GM10248 (cell line): ENCODE data around the gene MORF4L1.
"Not testable (repeated sequence)": the region's sequence is repeated elsewhere in the genome, so short reads cannot be mapped to it uniquely, and the experiment has no call there.

Experiments used
- CTCF ChIA-PET: fragments of 300-600 bp; sonication (Branson Sonifier 250); formaldehyde crosslinking; extraction: SDS; loops from one replicate; lab custom pipeline; 2021; ENCODE audit warnings: antibody characterized with exemption; lab: Yijun Ruan, JAX
- POLR2A ChIA-PET: fragments of 350-650 bp; sonication (Branson Sonifier 250); formaldehyde crosslinking; extraction: SDS; loops from one replicate; lab custom pipeline; 2020; ENCODE audit warnings: antibody characterized with exemption; lab: Yijun Ruan, JAX
- DNase-seq: peaks from one replicate; pipeline ENCODE4 v3.0.0; 2012; ENCODE audit errors: extremely low spot score
- TF ChIP-seq, protein P1 (sequence below): IDR thresholded peaks from 2 replicates; pipeline ENCODE4 v1.5.1; 2012; ENCODE audit warnings: mild to moderate bottlenecking, low read depth; ENCODE audit errors: extremely low read depth, missing control alignments, control extremely low read depth

Gene MORF4L1

DNA sequence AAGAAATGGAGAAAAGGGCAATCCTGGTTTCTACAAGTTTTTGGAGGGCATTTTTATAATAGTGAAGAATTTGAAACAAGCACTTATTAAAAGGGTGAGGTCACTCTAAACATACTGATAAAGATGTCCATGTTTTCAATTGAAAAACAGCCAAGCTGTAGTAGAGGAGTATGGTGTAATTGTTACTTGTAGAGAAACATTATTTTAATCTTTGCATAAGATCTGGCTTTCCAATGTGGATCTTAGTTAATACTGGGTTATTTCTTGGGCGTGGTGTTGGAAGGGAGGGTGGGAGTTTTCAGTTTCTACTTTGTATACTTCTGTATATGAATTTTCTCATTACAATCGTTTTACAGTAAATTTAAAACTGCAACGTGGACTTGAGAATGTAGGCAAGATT lies 22.8 kb downstream of the MORF4L1 start:
- ChIA-PET POLR2A (no interaction called here), CTCF (no interaction called here)
- DNase-seq, result no peak
- TF ChIP-seq, protein P1, sequence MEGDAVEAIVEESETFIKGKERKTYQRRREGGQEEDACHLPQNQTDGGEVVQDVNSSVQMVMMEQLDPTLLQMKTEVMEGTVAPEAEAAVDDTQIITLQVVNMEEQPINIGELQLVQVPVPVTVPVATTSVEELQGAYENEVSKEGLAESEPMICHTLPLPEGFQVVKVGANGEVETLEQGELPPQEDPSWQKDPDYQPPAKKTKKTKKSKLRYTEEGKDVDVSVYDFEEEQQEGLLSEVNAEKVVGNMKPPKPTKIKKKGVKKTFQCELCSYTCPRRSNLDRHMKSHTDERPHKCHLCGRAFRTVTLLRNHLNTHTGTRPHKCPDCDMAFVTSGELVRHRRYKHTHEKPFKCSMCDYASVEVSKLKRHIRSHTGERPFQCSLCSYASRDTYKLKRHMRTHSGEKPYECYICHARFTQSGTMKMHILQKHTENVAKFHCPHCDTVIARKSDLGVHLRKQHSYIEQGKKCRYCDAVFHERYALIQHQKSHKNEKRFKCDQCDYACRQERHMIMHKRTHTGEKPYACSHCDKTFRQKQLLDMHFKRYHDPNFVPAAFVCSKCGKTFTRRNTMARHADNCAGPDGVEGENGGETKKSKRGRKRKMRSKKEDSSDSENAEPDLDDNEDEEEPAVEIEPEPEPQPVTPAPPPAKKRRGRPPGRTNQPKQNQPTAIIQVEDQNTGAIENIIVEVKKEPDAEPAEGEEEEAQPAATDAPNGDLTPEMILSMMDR, result no peak

DNA sequence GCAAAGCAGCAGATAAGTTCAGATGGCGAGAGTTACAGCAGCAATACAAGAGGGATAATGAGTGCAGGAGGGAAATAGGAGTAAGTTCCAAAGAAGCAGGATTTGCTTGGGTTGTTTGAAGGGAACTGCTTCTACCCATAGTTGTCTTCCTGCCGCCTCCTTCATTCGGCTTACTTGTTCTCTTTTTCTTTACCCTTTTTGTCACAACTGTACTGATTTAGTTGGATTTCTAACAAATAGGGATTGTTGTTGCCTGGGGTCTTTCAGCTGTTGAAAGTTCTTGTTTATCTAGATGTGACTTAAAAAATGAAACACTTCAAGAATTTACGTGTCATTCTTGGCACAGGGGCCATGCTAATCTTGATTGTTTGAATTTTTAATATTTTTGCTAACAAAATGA lies 25.9 kb downstream of the MORF4L1 start:
- DNase-seq, result no peak
- TF ChIP-seq, protein P1, result no peak
- CTCF ChIA-PET, result interaction anchor here (2.1 kb wide), 1 partner anchor 10 kb away, joined by 6 read pairs; no protein-coding TSS in a partner anchor
- POLR2A ChIA-PET, result no interaction called here

DNA sequence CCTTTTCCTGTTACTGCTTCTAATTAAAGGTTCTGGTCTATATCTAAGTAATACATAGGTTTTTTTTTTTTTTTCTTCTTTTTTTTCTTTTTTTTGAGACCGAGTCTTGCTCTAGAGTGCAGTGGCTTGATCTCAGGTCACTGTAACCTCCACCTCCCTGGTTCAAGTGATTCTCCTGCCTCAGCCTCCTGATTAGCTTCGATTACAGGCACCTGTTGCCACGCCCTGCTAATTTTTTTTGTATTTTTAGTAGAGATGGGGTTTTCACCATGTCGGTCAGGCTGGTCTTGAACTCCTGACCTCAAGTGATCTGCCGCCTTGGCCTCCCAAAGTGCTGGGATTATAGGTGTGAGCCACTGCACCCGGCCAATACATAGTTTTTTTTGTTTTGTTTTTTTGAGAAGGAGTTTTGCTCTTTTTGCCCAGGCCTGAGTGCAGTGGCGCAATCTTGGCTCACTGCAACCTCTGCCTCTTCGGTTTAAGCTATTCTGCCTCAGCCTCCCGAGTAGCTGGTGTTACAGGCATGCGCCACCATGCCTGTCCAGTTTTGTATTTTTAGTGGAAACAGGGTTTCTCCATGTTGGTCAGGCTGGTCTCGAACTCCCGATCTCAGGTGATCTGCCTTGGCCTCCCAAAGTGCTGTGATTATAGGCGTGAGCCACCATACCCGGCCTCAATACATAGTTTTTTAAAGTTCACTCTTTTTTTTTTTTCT lies 28.3 kb downstream of the MORF4L1 start:
- DNase-seq, POLR2A ChIA-PET: not testable (repeated sequence)
- CTCF ChIA-PET, result interaction anchor here (1.1 to 2.1 kb wide), 5 partner anchors 9 to 78 kb away, joined by 3 to 10 read pairs (median 4); no protein-coding TSS in a partner anchor

DNA sequence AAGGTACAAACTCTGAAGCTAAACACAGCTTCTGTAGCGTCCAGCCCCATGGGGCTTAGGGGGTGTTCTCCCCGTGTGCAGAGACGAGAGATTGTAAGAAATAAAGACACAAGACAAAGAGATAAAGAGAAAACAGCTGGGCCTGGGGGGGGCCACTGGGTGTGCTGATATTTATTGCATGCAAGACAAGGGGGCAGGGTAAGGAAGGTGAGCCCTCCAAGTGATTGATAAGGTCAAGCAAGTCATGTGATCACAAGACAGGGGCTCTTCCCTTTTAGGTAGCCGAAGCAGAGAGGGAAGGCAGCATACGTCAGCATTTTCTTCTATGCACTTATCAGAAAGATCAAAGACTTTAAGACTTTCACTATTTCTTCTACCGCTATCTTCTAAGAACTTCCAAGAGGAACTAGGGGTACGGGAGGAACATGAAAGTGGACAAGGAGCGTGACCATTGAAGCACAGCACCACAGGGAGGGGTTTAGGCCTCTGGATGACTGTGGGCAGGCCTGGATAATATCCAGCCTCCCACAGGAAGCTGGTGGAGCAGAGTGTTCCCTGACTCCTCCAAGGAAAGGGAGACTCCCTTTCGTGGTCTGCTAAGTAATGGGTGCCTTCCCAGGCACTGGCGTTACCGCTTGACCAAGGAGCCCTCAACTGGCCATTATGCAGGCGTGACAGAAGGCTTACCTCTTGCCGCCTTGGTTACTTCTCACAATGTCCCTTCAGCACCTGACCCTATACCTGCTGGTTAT lies 29.8 kb downstream of the MORF4L1 start:
- CTCF ChIA-PET, result interaction anchor here (1.7 kb wide), 1 partner anchor 282 kb away, joined by 4 read pairs; no protein-coding TSS in a partner anchor
- POLR2A ChIA-PET, DNase-seq: not testable (repeated sequence)

DNA sequence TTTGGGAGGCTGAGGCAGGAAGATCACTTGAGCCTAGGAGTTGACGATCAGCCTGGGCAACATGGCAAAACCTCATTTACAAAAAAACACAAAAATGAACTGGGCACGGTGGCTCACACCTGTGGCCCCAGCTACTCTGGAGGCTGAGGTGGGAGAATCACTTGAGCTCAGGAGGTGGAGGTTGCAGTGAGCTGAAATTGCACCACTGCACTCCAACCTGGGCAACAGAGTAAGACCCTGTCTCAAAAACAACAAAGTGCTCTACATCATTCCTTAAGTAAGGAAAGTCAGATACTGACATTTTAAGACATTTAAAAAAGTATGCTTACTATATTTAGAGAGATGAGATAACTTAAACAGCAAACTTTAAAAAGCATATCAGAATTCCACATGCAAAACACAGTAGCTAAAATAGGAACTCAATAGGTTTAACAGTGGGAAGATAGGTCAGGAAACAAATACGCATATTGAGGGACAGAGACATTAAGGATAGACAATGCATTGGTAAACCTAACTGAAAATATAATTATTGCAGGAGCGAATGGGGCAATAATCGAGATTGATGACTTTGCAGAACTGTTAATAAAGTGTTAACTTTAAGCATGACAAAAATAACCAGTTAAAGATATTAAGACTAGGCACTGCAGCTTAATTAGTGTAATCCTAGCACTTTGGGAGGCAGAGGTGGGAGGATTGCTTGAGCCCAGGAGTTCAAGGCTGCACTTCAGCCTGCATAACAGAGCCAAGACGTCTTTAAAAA lies 32.1 kb downstream of the MORF4L1 start:
- no peak for DNase-seq
- CTCF ChIA-PET, result interaction anchor here (1.2 to 2.1 kb wide), 4 partner anchors 8 to 26 kb away, joined by 3 to 5 read pairs (median 3); no protein-coding TSS in a partner anchor
- TF ChIP-seq, protein P1, result no peak
- POLR2A ChIA-PET, result interaction anchor here (0.6 kb wide), 2 partner anchors 21 to 39 kb away, joined by 3 read pairs; no protein-coding TSS in a partner anchor

DNA sequence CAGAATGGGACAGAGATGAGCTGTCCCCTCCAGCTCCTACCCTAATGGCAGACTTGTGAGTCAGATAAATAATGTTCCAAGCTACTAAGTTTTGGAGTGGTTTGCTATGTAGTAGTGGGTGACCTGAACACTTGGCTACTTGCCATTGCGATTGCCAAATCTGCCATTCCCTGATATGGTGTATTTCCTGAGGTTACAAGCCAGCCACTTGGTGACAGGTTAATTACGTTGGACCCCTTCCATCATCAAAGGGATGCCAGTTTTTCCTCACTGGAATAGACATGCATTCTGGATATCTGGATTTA lies 33.6 kb downstream of the MORF4L1 start:
- ChIA-PET POLR2A (no interaction called here), CTCF (interaction anchor here (0.8 to 5.9 kb wide), 5 partner anchors 12 to 279 kb away, joined by 4 to 58 read pairs (median 7); no protein-coding TSS in a partner anchor)
- TF ChIP-seq, protein P1, result no peak
- DNase-seq, result no peak

DNA sequence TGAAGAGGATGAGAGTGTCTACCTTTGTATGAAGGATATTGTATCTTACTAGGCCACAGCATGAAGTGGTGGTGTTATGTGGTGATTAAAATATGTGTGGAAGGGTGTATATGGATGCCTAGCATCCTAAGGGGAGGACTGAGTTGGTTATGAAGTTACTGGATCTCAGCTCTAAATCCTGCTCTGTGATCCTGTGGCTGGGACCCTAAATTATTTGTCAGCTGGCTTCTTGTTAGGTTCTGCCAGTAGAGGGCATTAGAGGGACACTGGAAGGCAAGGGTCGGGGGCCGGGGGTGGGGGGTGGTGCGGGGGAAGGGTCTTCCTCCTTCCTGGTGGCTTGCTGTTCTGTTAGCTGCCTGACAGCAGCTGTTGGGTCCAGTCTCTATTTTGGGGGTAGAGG lies 34.9 kb downstream of the MORF4L1 start:
- TF ChIP-seq, protein P1, result peak; percentile 13
- DNase-seq, result no peak
- ChIA-PET CTCF (interaction anchor here (0.9 to 5.9 kb wide), 7 partner anchors 8 to 277 kb away, joined by 3 to 58 read pairs (median 6); no protein-coding TSS in a partner anchor), POLR2A (interaction anchor here (0.6 kb wide), 1 partner anchor 90 kb away, joined by 6 read pairs; no protein-coding TSS in a partner anchor)
